Prostate gland (tissue), 2 donors: Measurements from ENCODE around the gene CNTNAP2.

Experiments
- POLR2A ChIP-seq: fragments of 450-650 bp; IDR thresholded peaks from one replicate; pipeline ENCODE4 v1.6.1; 2016; ENCODE audit warnings: antibody characterized with exemption, mild to moderate bottlenecking
- POLR2AphosphoS5 ChIP-seq: sonication (generic); formaldehyde crosslinking; IDR thresholded peaks from one replicate; pipeline ENCODE4 v1.6.1; 2017; ENCODE audit warnings: antibody characterized with exemption
- TF ChIP-seq, protein P1 (sequence below), 4 experiments: fragments of 200-600 bp in 2 of 4; fragments of 450-650 bp in 2 of 4; sonication (generic) in 2 of 4; IDR thresholded peaks; 1 replicate in 3 of 4; 2 replicates in 1 of 4; pipeline ENCODE4 v1.5.1; 2016 to 2019; ENCODE audit warnings: antibody characterized with exemption in 4 of 4, mild to moderate bottlenecking in 2 of 4, moderate library complexity in 2 of 4

DNA sequence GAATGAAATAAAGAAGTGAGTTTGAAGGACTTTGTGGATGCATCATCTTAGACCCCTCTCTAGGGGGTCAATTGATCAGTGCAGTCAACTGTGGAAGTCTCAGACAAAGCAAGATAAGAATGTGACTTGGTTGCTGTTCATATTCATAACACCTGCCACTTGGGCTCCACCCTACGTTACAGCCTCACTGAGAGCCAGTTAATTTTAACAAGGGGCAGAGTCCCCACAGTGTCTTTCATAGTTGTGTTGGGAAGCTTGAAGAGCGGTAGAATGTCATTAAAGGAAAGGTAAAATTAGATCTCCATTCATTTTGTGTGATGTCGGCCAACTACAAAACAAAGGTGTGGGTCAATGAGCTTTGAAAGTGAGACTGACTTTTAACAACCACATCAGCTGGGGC, 2031.9 kb downstream of the CNTNAP2 start:
- TF ChIP-seq POLR2A, result no peak
- TF ChIP-seq, protein P1, sequence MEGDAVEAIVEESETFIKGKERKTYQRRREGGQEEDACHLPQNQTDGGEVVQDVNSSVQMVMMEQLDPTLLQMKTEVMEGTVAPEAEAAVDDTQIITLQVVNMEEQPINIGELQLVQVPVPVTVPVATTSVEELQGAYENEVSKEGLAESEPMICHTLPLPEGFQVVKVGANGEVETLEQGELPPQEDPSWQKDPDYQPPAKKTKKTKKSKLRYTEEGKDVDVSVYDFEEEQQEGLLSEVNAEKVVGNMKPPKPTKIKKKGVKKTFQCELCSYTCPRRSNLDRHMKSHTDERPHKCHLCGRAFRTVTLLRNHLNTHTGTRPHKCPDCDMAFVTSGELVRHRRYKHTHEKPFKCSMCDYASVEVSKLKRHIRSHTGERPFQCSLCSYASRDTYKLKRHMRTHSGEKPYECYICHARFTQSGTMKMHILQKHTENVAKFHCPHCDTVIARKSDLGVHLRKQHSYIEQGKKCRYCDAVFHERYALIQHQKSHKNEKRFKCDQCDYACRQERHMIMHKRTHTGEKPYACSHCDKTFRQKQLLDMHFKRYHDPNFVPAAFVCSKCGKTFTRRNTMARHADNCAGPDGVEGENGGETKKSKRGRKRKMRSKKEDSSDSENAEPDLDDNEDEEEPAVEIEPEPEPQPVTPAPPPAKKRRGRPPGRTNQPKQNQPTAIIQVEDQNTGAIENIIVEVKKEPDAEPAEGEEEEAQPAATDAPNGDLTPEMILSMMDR (IDR thresholded peaks at IDR 0.05), result no peak
- no peak for TF ChIP-seq POLR2AphosphoS5
